ENCODE measurements around the gene SLC2A9. TPM values are rescaled to one million over a fixed set of nuclear protein-coding genes. Genes with fewer than 3 reads are reported as not detected.

Gene SLC2A9
- total RNA-seq (1 to 10 TPM; 1.5 to 9.6 (median 3.8) TPM), polyA plus RNA-seq (1 to 10 TPM in 1 of 2 donors, under 1 TPM in 1; 0.36 to 1.5 TPM), total RNA-seq (0.94 reads per million)

DNA sequence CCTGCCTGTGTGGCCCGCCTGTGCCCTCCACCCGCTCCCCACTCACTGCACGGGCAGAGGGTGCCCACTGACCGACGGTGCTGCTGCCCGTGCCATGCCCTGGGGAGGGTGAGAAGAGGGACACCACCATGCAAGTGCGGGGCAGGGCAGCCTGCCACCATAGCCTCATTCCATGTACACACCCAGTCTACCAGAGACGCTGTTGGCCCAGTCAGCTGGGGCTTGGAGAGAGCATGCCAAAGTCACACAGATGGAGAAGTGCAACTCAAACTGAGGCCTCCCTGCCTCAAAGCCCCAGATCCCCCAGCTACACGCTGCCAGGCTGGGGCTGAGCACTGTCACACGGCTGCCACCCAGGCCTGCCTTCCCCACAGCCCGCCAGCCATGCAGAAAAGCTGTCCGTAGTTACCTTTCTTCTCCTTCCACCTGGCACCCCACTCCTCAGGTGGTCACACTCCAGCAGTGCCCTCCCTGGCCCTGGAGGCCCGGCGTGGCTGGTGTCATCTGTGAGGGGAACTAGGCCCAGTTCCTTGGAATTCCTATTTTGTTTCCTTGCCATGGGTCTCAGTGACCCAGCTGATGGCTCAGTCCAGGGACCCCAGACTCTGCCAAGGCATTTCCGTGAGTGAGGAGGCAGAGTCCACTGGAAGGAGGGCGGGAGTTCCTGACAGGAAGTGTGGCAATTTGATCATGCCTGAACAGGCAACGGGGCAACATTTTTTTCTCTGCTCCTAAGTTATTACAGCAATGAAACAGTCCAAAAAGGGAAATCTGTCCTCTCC is at the start of gene SLC2A9:
TSS of gene SLC2A9 (minus strand) at position 627 of the 782 bp plus-strand sequence. CDS start at position 559, 68 bp downstream.
- no peaks in the 10 kb centered on the region for H3K27me3 ChIP-seq (ENCODE audit: control insufficient read depth in 2 of 2, insufficient read depth in 2 of 2, low read length in 2 of 2)
- H3K4me1 ChIP-seq (ENCODE audit: control insufficient read depth in 2 of 2, insufficient read depth in 2 of 2, low read length in 2 of 2), result peaks cover 6 to 10% of the 10 kb centered on the region in 2 donors
- no peak within 1 kb of the TSS for H3K27ac ChIP-seq (ENCODE audit: low read depth, low read length)
- no peaks in the 10 kb centered on the region for H3K9me3 ChIP-seq (ENCODE audit: control insufficient read depth in 2 of 3, low read length in 3 of 3)
- peaks cover 0 to 4% (median 0%) of the 10 kb centered on the region in 5 donors for H3K36me3 Mint-ChIP-seq
- H3K4me3 Mint-ChIP-seq, result peak within 1 kb of the TSS in 2 of 10 donors; percentile 11 to 87
- H3K9me3 Mint-ChIP-seq, result no peaks in the 10 kb centered on the region
- H3K27me3 Mint-ChIP-seq, result peaks cover 0 to 12% (median 0%) of the 10 kb centered on the region in 5 donors
- peak within 1 kb of the TSS in 5 of 9 donors; percentile 14 to 98 (median 72) for H3K27ac Mint-ChIP-seq
- DNase-seq, result no peak
- peaks cover 8 to 19% (median 13%) of the 10 kb centered on the region in 7 donors for H3K4me1 Mint-ChIP-seq
- H3K4me3 ChIP-seq (ENCODE audit: low read length), result no peak within 1 kb of the TSS
- intact Hi-C loops (cut with micrococcal nuclease), result no loop called here
- no peaks in the 10 kb centered on the region for H3K36me3 ChIP-seq (ENCODE audit: control insufficient read depth in 2 of 3, insufficient read depth in 3 of 3, low read length in 3 of 3)
- ChIA-PET CTCF (no interaction called here), POLR2A (interaction anchor here (1.5 to 1.8 kb wide), 2 partner anchors 96 to 97 kb away, joined by 3 to 7 read pairs; no protein-coding TSS in a partner anchor)
- ATAC-seq, result no peak

DNA sequence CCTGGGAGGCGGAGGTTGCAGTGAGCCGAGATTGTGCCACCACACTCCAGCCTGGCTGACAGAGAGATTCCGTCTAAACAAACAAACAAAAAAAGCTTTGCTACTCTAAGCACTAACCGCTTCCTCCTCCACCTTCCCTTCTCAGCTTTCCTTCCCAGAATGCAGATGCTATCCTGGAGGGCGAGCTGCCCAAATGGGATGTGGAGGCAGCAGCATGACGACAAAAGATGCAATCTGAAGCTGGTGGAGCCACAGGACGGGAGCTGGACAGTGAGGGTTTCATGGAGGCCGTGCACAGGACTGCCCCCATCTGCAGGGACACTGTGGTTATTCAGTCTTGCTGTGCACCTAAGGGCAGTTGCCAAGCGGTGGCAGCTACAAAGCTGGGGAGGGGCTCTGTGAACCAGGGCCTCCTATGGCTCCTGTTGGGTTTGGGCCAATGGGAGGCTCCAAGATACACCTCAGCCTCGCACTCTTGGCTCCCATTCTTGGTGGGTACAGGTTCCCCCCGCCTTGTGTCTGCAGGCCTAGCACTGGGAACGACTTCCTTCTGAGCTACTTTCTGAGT is 47.9 kb upstream of the SLC2A9 start:
- Mint-ChIP-seq H3K4me1 (peaks cover 0 to 10% (median 0%) of the 10 kb centered on the region in 7 donors), H3K9me3 (no peaks in the 10 kb centered on the region), H3K36me3 (peaks cover 4 to 56% (median 25%) of the 10 kb centered on the region in 5 donors), H3K27me3 (no peaks in the 10 kb centered on the region), H3K27ac (peak overlapping the region in 2 of 9 donors; percentile 32 to 48), H3K4me3 (no peak overlapping the region)
- peaks cover 5 to 58% (median 7%) of the 10 kb centered on the region in 3 experiments for H3K36me3 ChIP-seq (ENCODE audit: control insufficient read depth in 2 of 3, insufficient read depth in 3 of 3, low read length in 3 of 3)
- no peak for ATAC-seq
- no peak for DNase-seq
- no peaks in the 10 kb centered on the region for H3K27me3 ChIP-seq (ENCODE audit: control insufficient read depth in 2 of 2, insufficient read depth in 2 of 2, low read length in 2 of 2)
- intact Hi-C loops (cut with micrococcal nuclease), result no loop called here
- ChIA-PET CTCF (interaction anchor here (1.0 kb wide), 1 partner anchor 26 kb away, joined by 3 read pairs; no protein-coding TSS in a partner anchor), POLR2A (interaction anchor here (0.6 to 1.0 kb wide), 2 partner anchors 48 to 49 kb away, joined by 3 to 7 read pairs; no protein-coding TSS in a partner anchor)
- H3K4me3 ChIP-seq (ENCODE audit: low read length), result no peak overlapping the region
- H3K9me3 ChIP-seq (ENCODE audit: control insufficient read depth in 2 of 3, low read length in 3 of 3), result no peaks in the 10 kb centered on the region
- H3K4me1 ChIP-seq (ENCODE audit: control insufficient read depth in 2 of 2, insufficient read depth in 2 of 2, low read length in 2 of 2), result no peaks in the 10 kb centered on the region
- no peak overlapping the region for H3K27ac ChIP-seq (ENCODE audit: low read depth, low read length)

DNA sequence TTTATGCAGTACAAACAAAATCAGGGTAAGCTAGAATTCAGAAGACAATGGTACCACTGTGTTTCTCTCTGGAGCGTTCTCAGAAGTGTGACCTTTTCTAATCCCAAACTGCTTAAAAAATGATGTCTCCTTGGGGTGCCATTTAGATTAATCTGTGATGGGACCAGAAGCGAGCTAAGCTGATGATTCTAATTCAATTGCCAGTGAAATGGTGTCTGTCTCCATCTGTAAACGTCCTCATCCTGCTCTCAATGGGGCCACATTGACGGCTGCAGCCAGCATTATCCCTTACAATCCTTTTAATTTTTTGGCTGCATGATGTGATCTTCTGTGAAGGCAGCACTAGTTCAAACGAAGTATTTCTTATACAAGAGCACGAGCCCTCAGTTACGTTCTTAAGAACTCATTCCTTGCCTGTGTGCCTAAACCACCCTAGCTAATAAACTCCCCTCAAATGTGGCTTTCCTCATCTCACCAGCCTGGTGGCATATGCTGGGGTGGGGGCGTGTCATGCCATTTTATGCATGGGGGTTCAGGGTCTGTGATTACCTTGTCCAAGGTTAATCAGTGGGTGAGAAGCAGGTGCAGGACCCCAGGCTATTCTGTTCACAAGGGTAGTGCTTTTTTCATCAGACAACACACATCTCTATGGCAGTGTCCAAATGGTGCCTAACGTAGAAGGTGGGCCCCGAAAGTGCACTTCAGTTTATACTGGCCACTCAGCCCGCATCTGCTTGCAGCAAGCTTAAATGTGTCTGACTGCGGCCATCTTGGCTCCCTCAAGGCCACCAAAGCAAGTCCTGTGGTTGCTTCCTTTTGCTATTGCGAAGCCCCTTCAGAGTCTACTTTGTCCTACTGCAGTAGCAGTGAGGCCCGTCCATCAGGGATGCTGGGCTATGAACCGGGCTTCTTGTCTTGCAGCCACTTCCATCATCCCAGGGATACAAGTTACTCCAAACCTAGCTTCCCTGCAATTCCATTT is 45.7 kb upstream of the SLC2A9 start:
- Mint-ChIP-seq H3K27ac (peak overlapping the region in 5 of 9 donors; percentile 28 to 65 (median 38)), H3K36me3 (peaks cover 4 to 57% (median 22%) of the 10 kb centered on the region in 5 donors), H3K9me3 (no peaks in the 10 kb centered on the region), H3K4me3 (no peak overlapping the region), H3K27me3 (no peaks in the 10 kb centered on the region), H3K4me1 (peaks cover 0 to 5% (median 0%) of the 10 kb centered on the region in 7 donors)
- POLR2A ChIA-PET, result no interaction called here
- no peak overlapping the region for H3K4me3 ChIP-seq (ENCODE audit: low read length)
- CTCF ChIA-PET, result interaction anchor here (1.0 kb wide), 1 partner anchor 14 kb away, joined by 3 read pairs; no protein-coding TSS in a partner anchor
- intact Hi-C loops (cut with micrococcal nuclease), result no loop called here
- no peaks in the 10 kb centered on the region for H3K9me3 ChIP-seq (ENCODE audit: control insufficient read depth in 2 of 3, low read length in 3 of 3)
- peaks cover 0 to 54% (median 5%) of the 10 kb centered on the region in 3 experiments for H3K36me3 ChIP-seq (ENCODE audit: control insufficient read depth in 2 of 3, insufficient read depth in 3 of 3, low read length in 3 of 3)
- H3K27me3 ChIP-seq (ENCODE audit: control insufficient read depth in 2 of 2, insufficient read depth in 2 of 2, low read length in 2 of 2), result no peaks in the 10 kb centered on the region
- no peaks in the 10 kb centered on the region for H3K4me1 ChIP-seq (ENCODE audit: control insufficient read depth in 2 of 2, insufficient read depth in 2 of 2, low read length in 2 of 2)
- ATAC-seq, result no peak
- no peak for DNase-seq
- no peak overlapping the region for H3K27ac ChIP-seq (ENCODE audit: low read depth, low read length)

DNA sequence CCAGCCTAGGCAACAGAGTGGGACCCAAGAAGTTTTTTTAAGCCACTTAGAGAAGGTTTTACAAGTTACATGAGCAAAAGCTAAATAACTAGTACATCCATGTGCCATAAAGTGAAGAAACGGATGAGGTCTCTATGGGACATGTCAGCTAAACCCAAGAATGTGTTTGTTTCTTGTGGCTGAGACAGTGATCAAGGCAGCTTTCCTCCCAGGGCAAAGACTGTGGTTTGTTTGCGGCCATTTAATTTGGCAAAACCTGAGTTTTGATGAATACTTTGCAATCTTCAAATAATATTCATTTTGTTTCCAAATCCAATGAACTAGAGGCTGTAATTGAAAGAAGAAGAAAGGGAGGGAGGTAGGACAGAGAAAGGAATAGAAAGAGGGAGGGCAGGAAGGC is 44.9 kb upstream of the SLC2A9 start:
- no peak for DNase-seq
- no peak overlapping the region for H3K27ac ChIP-seq (ENCODE audit: low read depth, low read length)
- Mint-ChIP-seq H3K4me3 (no peak overlapping the region), H3K27me3 (no peaks in the 10 kb centered on the region), H3K9me3 (no peaks in the 10 kb centered on the region), H3K27ac (no peak overlapping the region), H3K36me3 (peaks cover 4 to 64% (median 22%) of the 10 kb centered on the region in 5 donors), H3K4me1 (peaks cover 0 to 5% (median 0%) of the 10 kb centered on the region in 7 donors)
- H3K27me3 ChIP-seq (ENCODE audit: control insufficient read depth in 2 of 2, insufficient read depth in 2 of 2, low read length in 2 of 2), result no peaks in the 10 kb centered on the region
- POLR2A ChIA-PET, result interaction anchor here (1.1 kb wide), 1 partner anchor 51 kb away, joined by 4 read pairs; no protein-coding TSS in a partner anchor
- no peak overlapping the region for H3K4me3 ChIP-seq (ENCODE audit: low read length)
- no peaks in the 10 kb centered on the region for H3K4me1 ChIP-seq (ENCODE audit: control insufficient read depth in 2 of 2, insufficient read depth in 2 of 2, low read length in 2 of 2)
- H3K9me3 ChIP-seq (ENCODE audit: control insufficient read depth in 2 of 3, low read length in 3 of 3), result no peaks in the 10 kb centered on the region
- H3K36me3 ChIP-seq (ENCODE audit: control insufficient read depth in 2 of 3, insufficient read depth in 3 of 3, low read length in 3 of 3), result peaks cover 0 to 54% (median 5%) of the 10 kb centered on the region in 3 experiments
- intact Hi-C loops (cut with micrococcal nuclease), result no loop called here
- no peak for ATAC-seq
- CTCF ChIA-PET, result no interaction called here

DNA sequence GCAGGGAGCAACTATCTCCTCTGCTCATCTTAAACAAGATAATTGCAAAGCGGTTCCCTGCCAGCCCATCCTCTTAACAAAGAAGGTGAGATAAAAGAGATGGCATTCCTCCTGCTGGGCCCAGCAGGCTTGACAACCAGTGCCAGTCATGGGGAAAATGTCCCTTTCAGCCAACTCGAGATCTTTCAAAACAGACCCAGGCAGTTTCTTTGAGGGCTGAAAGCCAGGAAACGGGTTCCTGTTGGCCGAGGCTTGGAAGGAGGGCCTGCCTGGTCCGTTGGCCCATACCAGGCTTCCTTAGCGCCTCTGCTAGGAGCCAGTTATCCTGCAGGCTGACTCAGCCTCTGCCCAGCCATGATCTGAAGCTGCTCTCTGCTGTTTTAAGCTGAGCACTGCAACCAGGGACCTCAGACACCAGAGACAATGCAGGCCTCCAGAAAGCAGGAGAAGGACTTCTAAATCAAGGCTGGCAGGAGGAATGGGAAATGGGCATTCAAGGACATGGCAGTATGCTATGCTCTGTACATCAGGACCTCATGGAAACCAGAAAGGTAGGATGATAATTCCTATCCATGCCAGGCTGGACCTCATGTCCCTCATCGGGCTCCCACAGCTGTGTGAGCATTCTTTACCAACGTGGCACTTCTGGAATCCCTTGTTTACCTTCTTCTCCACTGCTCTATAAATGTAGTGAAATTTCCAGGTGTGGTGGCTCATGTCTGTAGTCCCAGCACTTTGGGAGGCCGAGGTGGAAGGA is 42.4 kb upstream of the SLC2A9 start:
- Mint-ChIP-seq H3K4me1 (peaks cover 0 to 2% (median 0%) of the 10 kb centered on the region in 7 donors), H3K4me3 (no peak overlapping the region), H3K9me3 (no peaks in the 10 kb centered on the region), H3K27ac (peak overlapping the region in 2 of 9 donors; percentile 62 to 70), H3K27me3 (no peaks in the 10 kb centered on the region), H3K36me3 (peaks cover 4 to 78% (median 27%) of the 10 kb centered on the region in 5 donors)
- H3K27me3 ChIP-seq (ENCODE audit: control insufficient read depth in 2 of 2, insufficient read depth in 2 of 2, low read length in 2 of 2), result no peaks in the 10 kb centered on the region
- ChIA-PET CTCF (no interaction called here), POLR2A (no interaction called here)
- DNase-seq (no peak), ATAC-seq (peak; percentile 75)
- intact Hi-C loops (cut with micrococcal nuclease), result no loop called here
- H3K4me3 ChIP-seq (ENCODE audit: low read length), result no peak overlapping the region
- no peaks in the 10 kb centered on the region for H3K4me1 ChIP-seq (ENCODE audit: control insufficient read depth in 2 of 2, insufficient read depth in 2 of 2, low read length in 2 of 2)
- H3K9me3 ChIP-seq (ENCODE audit: control insufficient read depth in 2 of 3, low read length in 3 of 3), result no peaks in the 10 kb centered on the region
- H3K27ac ChIP-seq (ENCODE audit: low read depth, low read length), result no peak overlapping the region
- H3K36me3 ChIP-seq (ENCODE audit: control insufficient read depth in 2 of 3, insufficient read depth in 3 of 3, low read length in 3 of 3), result peaks cover 0 to 50% (median 0%) of the 10 kb centered on the region in 3 experiments
